GM21723 (cell line): ENCODE data around the gene RNF213.

Experiments used
- ATAC-seq: cut with Tn5 transposase; IDR thresholded peaks from one replicate; pipeline ENCODE4 v1.9.1; 2021; ENCODE audit warnings: mild to moderate bottlenecking, moderate library complexity; ENCODE audit not compliant: unreplicated experiment

The RNF213 gene

GRCh38 chr17:80445007-80445725 lies 184.5 kb downstream of the RNF213 start:
- ATAC-seq, result no peak

GRCh38 chr17:80445726-80446110 lies 185.1 kb downstream of the RNF213 start:
- no peak for ATAC-seq

GRCh38 chr17:80446645-80447405 lies 186.2 kb downstream of the RNF213 start:
- no peak for ATAC-seq

GRCh38 chr17:80447790-80448189 lies 187.1 kb downstream of the RNF213 start:
- ATAC-seq, result no peak
